WTC11 (cell line): ENCODE data around the gene PDXP. TPM values are rescaled to one million over a fixed set of nuclear protein-coding genes. Genes with fewer than 3 reads are reported as not detected.

ENCODE experiments used
- ATF3 ChIP-seq: sonication (generic); formaldehyde crosslinking; conservative IDR thresholded peaks from 2 replicates; pipeline ENCODE4 v1.8.1; 2022; ENCODE audit warnings: mild to moderate bottlenecking, missing genetic modification reagents
- ATF6 ChIP-seq: sonication (generic); formaldehyde crosslinking; IDR thresholded peaks from 2 replicates; pipeline ENCODE4 v1.8.1; 2023; ENCODE audit warnings: mild to moderate bottlenecking, missing genetic modification reagents
- CDX4 ChIP-seq: fragments of 250-450 bp; sonication (Bioruptor Pico); IDR thresholded peaks from 2 replicates; pipeline ENCODE4 v1.9.0; 2021; ENCODE audit warnings: moderate library complexity, mild to moderate bottlenecking, inconsistent platforms, borderline replicate concordance
- E2F4 ChIP-seq: sonication (generic); formaldehyde crosslinking; IDR thresholded peaks from 2 replicates; pipeline ENCODE4 v1.8.1; 2022; ENCODE audit warnings: low read depth, mild to moderate bottlenecking, moderate library complexity, missing genetic modification reagents, borderline replicate concordance
- E2F5 ChIP-seq: sonication (generic); formaldehyde crosslinking; IDR thresholded peaks from 2 replicates; pipeline ENCODE4 v1.8.1; 2022; ENCODE audit warnings: mild to moderate bottlenecking, moderate library complexity, missing genetic modification reagents
- ELF4 ChIP-seq: sonication (generic); formaldehyde crosslinking; IDR thresholded peaks from 2 replicates; pipeline ENCODE4 v1.8.1; 2022; ENCODE audit warnings: low read depth, mild to moderate bottlenecking, moderate library complexity, missing genetic modification reagents
- EMX1 ChIP-seq: fragments of 250-450 bp; sonication (Bioruptor Pico); IDR thresholded peaks from 2 replicates; pipeline ENCODE4 v1.8.0; 2021; ENCODE audit warnings: mild to moderate bottlenecking
- HMGA2 ChIP-seq: fragments of 250-450 bp; sonication (Bioruptor Pico); IDR thresholded peaks from 2 replicates; pipeline ENCODE4 v1.4.0; 2021; ENCODE audit warnings: mild to moderate bottlenecking, moderate library complexity
- IRF2 ChIP-seq: sonication (generic); formaldehyde crosslinking; IDR thresholded peaks from 2 replicates; pipeline ENCODE4 v1.8.0; 2022; ENCODE audit warnings: low read depth, missing genetic modification reagents, borderline replicate concordance
- JUN ChIP-seq: sonication (generic); formaldehyde crosslinking; IDR thresholded peaks from 2 replicates; pipeline ENCODE4 v1.8.0; 2023; ENCODE audit warnings: mild to moderate bottlenecking, missing genetic modification reagents
- MAX ChIP-seq: sonication (generic); formaldehyde crosslinking; IDR thresholded peaks from 2 replicates; pipeline ENCODE4 v1.8.0; 2022; ENCODE audit warnings: mild to moderate bottlenecking, missing genetic modification reagents
- MYBL2 ChIP-seq: sonication (generic); formaldehyde crosslinking; IDR thresholded peaks from 2 replicates; pipeline ENCODE4 v1.8.1; 2023; ENCODE audit warnings: mild to moderate bottlenecking, moderate library complexity, missing genetic modification reagents
- PRDM15 ChIP-seq: sonication (generic); formaldehyde crosslinking; IDR thresholded peaks from 2 replicates; pipeline ENCODE4 v1.8.0; 2022; ENCODE audit warnings: missing genetic modification reagents
- RELA ChIP-seq: sonication (generic); formaldehyde crosslinking; IDR thresholded peaks from 2 replicates; pipeline ENCODE4 v1.8.1; 2022; ENCODE audit warnings: missing genetic modification reagents, mild to moderate bottlenecking, borderline replicate concordance
- RORB ChIP-seq: fragments of 250-450 bp; sonication (Bioruptor Pico); IDR thresholded peaks from 2 replicates; pipeline ENCODE4 v1.9.0; 2021; ENCODE audit warnings: mild to moderate bottlenecking
- SMAD4 ChIP-seq: sonication (generic); formaldehyde crosslinking; IDR thresholded peaks from 2 replicates; pipeline ENCODE4 v1.8.0; 2022; ENCODE audit warnings: mild to moderate bottlenecking, missing genetic modification reagents
- SOX15 ChIP-seq: fragments of 250-450 bp; sonication (Bioruptor Pico); IDR thresholded peaks from 2 replicates; pipeline ENCODE4 v1.9.0; 2021; ENCODE audit warnings: mild to moderate bottlenecking
- SP1 ChIP-seq: sonication (generic); formaldehyde crosslinking; conservative IDR thresholded peaks from 2 replicates; pipeline ENCODE4 v1.8.1; 2022; ENCODE audit warnings: missing genetic modification reagents
- STAT6 ChIP-seq: sonication (generic); formaldehyde crosslinking; conservative IDR thresholded peaks from 2 replicates; pipeline ENCODE4 v1.8.1; 2023; ENCODE audit warnings: mild to moderate bottlenecking, low read depth, missing genetic modification reagents, moderate library complexity
- TEAD1 ChIP-seq: sonication (generic); formaldehyde crosslinking; IDR thresholded peaks from 2 replicates; pipeline ENCODE4 v1.8.0; 2022; ENCODE audit warnings: mild to moderate bottlenecking, missing genetic modification reagents
- TP53 ChIP-seq: sonication (generic); formaldehyde crosslinking; IDR thresholded peaks from 2 replicates; pipeline ENCODE4 v1.8.1; 2023; ENCODE audit warnings: mild to moderate bottlenecking, missing genetic modification reagents
- ZMAT4 ChIP-seq: fragments of 250-450 bp; sonication (Bioruptor Pico); IDR thresholded peaks from 2 replicates; pipeline ENCODE4 v1.9.0; 2021; ENCODE audit warnings: mild to moderate bottlenecking
- ZNF138 ChIP-seq: sonication (generic); formaldehyde crosslinking; conservative IDR thresholded peaks from 2 replicates; pipeline ENCODE4 v1.8.1; 2022; ENCODE audit warnings: mild to moderate bottlenecking, moderate library complexity, missing genetic modification reagents
- ZNF263 ChIP-seq: sonication (generic); formaldehyde crosslinking; IDR thresholded peaks from 2 replicates; pipeline ENCODE4 v1.8.1; 2022; ENCODE audit warnings: low read depth, mild to moderate bottlenecking, moderate library complexity, missing genetic modification reagents
- ZNF396 ChIP-seq: fragments of 250-450 bp; sonication (Bioruptor Pico); IDR thresholded peaks from 2 replicates; pipeline ENCODE4 v1.8.0; 2021; ENCODE audit warnings: mild to moderate bottlenecking, moderate library complexity, borderline replicate concordance
- ZNF416 ChIP-seq: fragments of 250-450 bp; sonication (Bioruptor Pico); IDR thresholded peaks from 2 replicates; pipeline ENCODE4 v1.9.0; 2021; ENCODE audit warnings: mild to moderate bottlenecking, inconsistent platforms
- total RNA-seq: library from RNA; stranded (reverse); gene quantifications from 3 replicates; pipeline ENCODE4 v1.2.3, GENCODE V29; 2021

Gene PDXP
- total RNA-seq, 1 experiment from 2014 or later = 36.1 TPM

GRCh38 chr22:37686002-37686982 is 27.8 kb downstream of the PDXP start, which contains the start of gene NOL12 (continued):
- TF ChIP-seq E2F4 (no peak), ZNF416 (CRISPR knock-in tag) (no peak), ZNF138 (CRISPR knock-in tag) (no peak), ATF3 (CRISPR knock-in tag) (0 out of 2 replicates have a peak, but pooled peaks have one; percentile 22), MAX (CRISPR knock-in tag) (peak; percentile 80), CDX4 (CRISPR knock-in tag) (no peak), SOX15 (no peak), HMGA2 (CRISPR knock-in tag) (no peak), ZNF263 (CRISPR knock-in tag) (no peak), ZNF396 (CRISPR knock-in tag) (no peak), RELA (CRISPR knock-in tag) (no peak), STAT6 (CRISPR knock-in tag) (no peak), PRDM15 (CRISPR knock-in tag) (peak; percentile 67; the same call in 1 of the 2 replicates), SMAD4 (CRISPR knock-in tag) (no peak), JUN (peak; percentile 62; the same call in 1 of the 2 replicates), SP1 (CRISPR knock-in tag) (peak; percentile 96), TP53 (CRISPR knock-in tag) (no peak), RORB (CRISPR knock-in tag) (no peak), E2F5 (CRISPR knock-in tag) (0 out of 2 replicates have a peak, but pooled peaks have one; percentile 6), ZMAT4 (CRISPR knock-in tag) (no peak), ATF6 (no peak), EMX1 (CRISPR knock-in tag) (no peak), TEAD1 (CRISPR knock-in tag) (peak; percentile 77; the same call in 1 of the 2 replicates), IRF2 (CRISPR knock-in tag) (no peak), MYBL2 (CRISPR knock-in tag) (0 out of 2 replicates have a peak, but pooled peaks have one; percentile 9), ELF4 (CRISPR knock-in tag) (no peak)
